ENCODE data around the gene SP7. TPM values are rescaled to one million over a fixed set of nuclear protein-coding genes. Genes with fewer than 3 reads are reported as not detected.

SP7 gene
- total and polyA plus RNA-seq, 9 of the 15 experiments (the other 6 are each of a cell fraction or from before 2014, with no cell fraction given): 0.04 TPM; not detected in 8

DNA sequence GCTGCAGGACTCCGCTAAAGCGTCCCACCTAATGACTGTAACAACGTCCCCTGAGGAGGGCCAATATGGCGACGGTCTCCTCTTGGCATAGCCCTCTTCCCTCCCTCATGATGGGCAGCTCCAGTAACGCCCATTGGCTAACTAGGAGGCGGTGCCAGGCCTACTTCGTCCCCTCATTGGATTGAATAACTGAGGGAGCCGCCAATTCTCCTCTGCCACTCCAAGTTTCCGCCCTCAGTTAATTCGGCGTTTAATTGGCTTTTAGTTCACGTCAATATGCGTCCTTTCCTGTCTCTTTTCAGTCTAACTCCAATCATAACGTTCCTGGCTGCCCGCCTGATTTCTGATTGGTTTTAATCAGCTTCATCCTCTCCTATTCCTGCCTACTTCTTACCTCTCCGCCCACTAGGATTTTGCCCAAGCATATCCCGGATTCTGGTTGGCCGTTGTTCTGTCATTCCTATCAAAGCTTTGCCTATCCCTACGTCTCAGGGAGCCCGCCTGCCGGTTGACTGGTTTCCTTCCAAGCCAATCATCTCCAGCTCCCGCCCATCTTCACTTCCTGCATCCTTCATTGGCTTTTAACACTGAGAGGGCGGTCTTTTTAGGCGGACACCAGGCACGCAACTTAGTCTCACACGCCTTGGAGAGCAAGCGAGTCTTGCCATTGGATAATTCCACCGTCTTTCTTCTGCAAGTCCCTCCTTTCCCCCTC lies 43.4 kb upstream of the SP7 start:
- 0% methylated on average over 29 of the region's 29 CpGs for WGBS (ENCODE audit: insufficient coverage, low coverage, missing lambda C conversion rate)
- ChIA-PET POLR2A (interaction anchor here (0.6 to 2.2 kb wide), 24 partner anchors 9 to 291 kb away, joined by 3 to 15 read pairs (median 4); partner anchors contain the start of genes AAAS, ESPL1, PFDN5 and TARBP2), CTCF (ENCODE audit: low intra/inter-chr PET ratio) (interaction anchor here (3.5 kb wide), 1 partner anchor 27 kb away, joined by 20 read pairs; no protein-coding TSS in a partner anchor)
- Histone ChIP-seq H3K27me3 (ENCODE audit: control insufficient read depth in 2 of 2, insufficient read depth in 2 of 2, low read length in 2 of 2) (no peaks in the 10 kb centered on the region), H3K4me1 (replicated peaks in 1 of 2; ENCODE audit: control insufficient read depth in 2 of 2, insufficient read depth in 2 of 2, low read length in 2 of 2) (peaks cover 30 to 38% of the 10 kb centered on the region in 2 experiments), H3K9me1 (ENCODE audit: control insufficient read depth, insufficient read depth, low read length) (no peaks in the 10 kb centered on the region), H3K9ac (ENCODE audit: insufficient read depth in 1 of 2, low read depth in 2 of 2, low read length in 2 of 2) (peak overlapping the region; percentile 88 to 92), H3K36me3 (ENCODE audit: control insufficient read depth, insufficient read depth, low read length) (peaks cover 33% of the 10 kb centered on the region), H3K79me2 (ENCODE audit: control insufficient read depth, insufficient read depth, low read length) (peaks cover 38% of the 10 kb centered on the region), H3K4me2 (ENCODE audit: insufficient read depth, low read length) (peak overlapping the region; percentile 87), H3K4me3 (peak overlapping the region; percentile 62), H4K20me1 (replicated peaks; ENCODE audit: control insufficient read depth, insufficient read depth, low read length) (no peaks in the 10 kb centered on the region), H2AFZ (ENCODE audit: low read depth, low read length) (peak overlapping the region; percentile 57), H3K9me3 (replicated peaks; ENCODE audit: control insufficient read depth, insufficient read depth, low read depth, low read length) (no peaks in the 10 kb centered on the region), H3K27ac (ENCODE audit: extremely low read depth, low read depth, low read length) (peak overlapping the region; percentile 94)
- peak; percentile 100 for FAIRE-seq
- in situ Hi-C loops (cut with MboI): no loop called here
- no TSS peak for BruUV-seq (replicated peaks)
- intact Hi-C loops (cut with micrococcal nuclease): loop anchor here (1.0 to 2.0 kb wide), 2 partner anchors 13 to 41 kb away; no protein-coding TSS in a partner anchor
- peak; percentile 86 for ATAC-seq
- DNase-seq (ENCODE audit: extremely low read depth in 1 of 4, low spot score in 3 of 4): peak; percentile 85 to 100 (median 92)
- TF ChIP-seq EGR1 (conservative IDR thresholded peaks at IDR 0.05) (peak; percentile 12), ASH1L (IDR thresholded peaks at IDR 0.05; ENCODE audit: borderline replicate concordance, low read depth, partially characterized antibody) (peak; percentile 100), HMG20A (CRISPR knock-in tag; conservative IDR thresholded peaks at IDR 0.05) (no peak), TFAP4 (CRISPR knock-in tag; IDR thresholded peaks at IDR 0.05; ENCODE audit: borderline replicate concordance) (peak; percentile 53; the same call in 1 of the 2 replicates), GTF2F1 (IDR thresholded peaks at IDR 0.05; ENCODE audit: low read depth, low read length) (peak; percentile 32; the same call in 1 of the 2 replicates), L3MBTL2 (IDR thresholded peaks at IDR 0.05) (peak; percentile 91), CXXC5 (CRISPR knock-in tag; IDR thresholded peaks at IDR 0.05) (peak; percentile 80), HNRNPLL (IDR thresholded peaks at IDR 0.05; ENCODE audit: low read depth, low read length, poor library complexity, severe bottlenecking) (peak; percentile 51), RFX1 (IDR thresholded peaks at IDR 0.05) (peak; percentile 46; the same call in 1 of the 2 replicates), ATF7 (IDR thresholded peaks at IDR 0.05) (peak; percentile 94), KDM5B (IDR thresholded peaks at IDR 0.05; ENCODE audit: insufficient replicate concordance, low read depth, low read length) (peak; percentile 83), ZBTB8A (IDR thresholded peaks at IDR 0.05; ENCODE audit: partially characterized antibody) (no peak), GABPA (tag; conservative IDR thresholded peaks at IDR 0.05; ENCODE audit: low read depth) (peak; percentile 85), PHB (CRISPR knock-in tag; IDR thresholded peaks at IDR 0.05) (peak; percentile 61; the same call in 1 of the 2 replicates)
- TF ChIP-seq, protein P1, sequence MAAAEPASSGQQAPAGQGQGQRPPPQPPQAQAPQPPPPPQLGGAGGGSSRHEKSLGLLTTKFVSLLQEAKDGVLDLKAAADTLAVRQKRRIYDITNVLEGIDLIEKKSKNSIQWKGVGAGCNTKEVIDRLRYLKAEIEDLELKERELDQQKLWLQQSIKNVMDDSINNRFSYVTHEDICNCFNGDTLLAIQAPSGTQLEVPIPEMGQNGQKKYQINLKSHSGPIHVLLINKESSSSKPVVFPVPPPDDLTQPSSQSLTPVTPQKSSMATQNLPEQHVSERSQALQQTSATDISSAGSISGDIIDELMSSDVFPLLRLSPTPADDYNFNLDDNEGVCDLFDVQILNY (CRISPR knock-in tag; IDR thresholded peaks at IDR 0.05): no peak
- TF ChIP-seq, protein P2, sequence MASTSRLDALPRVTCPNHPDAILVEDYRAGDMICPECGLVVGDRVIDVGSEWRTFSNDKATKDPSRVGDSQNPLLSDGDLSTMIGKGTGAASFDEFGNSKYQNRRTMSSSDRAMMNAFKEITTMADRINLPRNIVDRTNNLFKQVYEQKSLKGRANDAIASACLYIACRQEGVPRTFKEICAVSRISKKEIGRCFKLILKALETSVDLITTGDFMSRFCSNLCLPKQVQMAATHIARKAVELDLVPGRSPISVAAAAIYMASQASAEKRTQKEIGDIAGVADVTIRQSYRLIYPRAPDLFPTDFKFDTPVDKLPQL (IDR thresholded peaks at IDR 0.05; ENCODE audit: extremely low read depth, insufficient read length): peak; percentile 19
- TF ChIP-seq, protein P3, sequence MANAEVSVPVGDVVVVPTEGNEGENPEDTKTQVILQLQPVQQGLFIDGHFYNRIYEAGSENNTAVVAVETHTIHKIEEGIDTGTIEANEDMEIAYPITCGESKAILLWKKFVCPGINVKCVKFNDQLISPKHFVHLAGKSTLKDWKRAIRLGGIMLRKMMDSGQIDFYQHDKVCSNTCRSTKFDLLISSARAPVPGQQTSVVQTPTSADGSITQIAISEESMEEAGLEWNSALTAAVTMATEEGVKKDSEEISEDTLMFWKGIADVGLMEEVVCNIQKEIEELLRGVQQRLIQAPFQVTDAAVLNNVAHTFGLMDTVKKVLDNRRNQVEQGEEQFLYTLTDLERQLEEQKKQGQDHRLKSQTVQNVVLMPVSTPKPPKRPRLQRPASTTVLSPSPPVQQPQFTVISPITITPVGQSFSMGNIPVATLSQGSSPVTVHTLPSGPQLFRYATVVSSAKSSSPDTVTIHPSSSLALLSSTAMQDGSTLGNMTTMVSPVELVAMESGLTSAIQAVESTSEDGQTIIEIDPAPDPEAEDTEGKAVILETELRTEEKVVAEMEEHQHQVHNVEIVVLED (CRISPR knock-in tag; IDR thresholded peaks at IDR 0.05): peak; percentile 30; the same call in 1 of the 2 replicates

Data from K562 (cell line).